Activated CD8-positive, alpha-beta T cell treated with anti-CD3 and anti-CD28 coated beads, Interleukin-2, amount 10 ng/mL, durations not matched to agents 7 days and 5 days (primary cell): ENCODE data around the gene TMEM53. TPM values are rescaled to one million over a fixed set of nuclear protein-coding genes. Genes with fewer than 3 reads are reported as not detected.

Experiments used
- ATAC-seq: fragments of 150-1000 bp; cut with Tn5 transposase; one replicate; pipeline ENCODE4 v1.10.0; 2021; ENCODE audit warnings: moderate library complexity
- CTCF ChIA-PET: fragments of 350-600 bp; sonication (Branson Sonifier 250); formaldehyde crosslinking; loops from one replicate; lab custom pipeline; 2021; ENCODE audit warnings: antibody characterized with exemption; lab: Charles Lee
- POLR2A ChIA-PET: fragments of 350-600 bp; sonication (Branson Sonifier 250); formaldehyde crosslinking; loops from one replicate; lab custom pipeline; 2021; ENCODE audit warnings: antibody characterized with exemption; lab: Charles Lee
- DNase-seq: peaks from one replicate; pipeline ENCODE4 v3.0.0-alpha.2; 2020
- H3K27ac Mint-ChIP-seq: one replicate; pipeline ENCODE4 v1.8.0; 2021; ENCODE audit warnings: mild to moderate bottlenecking, mixed read lengths
- H3K27me3 Mint-ChIP-seq: one replicate; pipeline ENCODE4 v1.8.0; 2021; ENCODE audit warnings: low read depth, mixed read lengths
- H3K36me3 Mint-ChIP-seq: one replicate; pipeline ENCODE4 v1.8.0; 2021; ENCODE audit warnings: low read depth, mixed read lengths
- H3K4me1 Mint-ChIP-seq: one replicate; pipeline ENCODE4 v1.8.0; 2021; ENCODE audit warnings: low read depth, mixed read lengths
- H3K4me3 Mint-ChIP-seq: one replicate; pipeline ENCODE4 v1.8.0; 2021; ENCODE audit warnings: mild to moderate bottlenecking, mixed read lengths
- H3K9me3 Mint-ChIP-seq: one replicate; pipeline ENCODE4 v1.8.0; 2022; ENCODE audit warnings: mixed read lengths; ENCODE audit not compliant: insufficient read depth
- total RNA-seq, 2 experiments: library from RNA; stranded (reverse); gene quantifications; one replicate each; pipeline ENCODE4 v1.2.3, GENCODE V29; 2021

Gene TMEM53
- total RNA-seq, 2 experiments from 2014 or later, result 4.0 to 4.6 TPM

GRCh38 chr1:44659566-44659965 lies 14.7 kb downstream of the TMEM53 start:
- Mint-ChIP-seq H3K27ac (no peak overlapping the region), H3K4me1 (peaks cover 3% of the 10 kb centered on the region), H3K4me3 (no peak overlapping the region), H3K9me3 (no peaks in the 10 kb centered on the region), H3K27me3 (no peaks in the 10 kb centered on the region), H3K36me3 (no peaks in the 10 kb centered on the region)
- DNase-seq (no peak), ATAC-seq (no peak)
- POLR2A ChIA-PET, result interaction anchor here (1.8 kb wide), 1 partner anchor 62 kb away, joined by 6 read pairs; no protein-coding TSS in a partner anchor
- CTCF ChIA-PET, result no interaction called here

- Mint-ChIP-seq H3K36me3 (peaks cover 6% of the 10 kb centered on the region), H3K27ac (no peak overlapping the region), H3K4me1 (no peaks in the 10 kb centered on the region), H3K9me3 (no peaks in the 10 kb centered on the region), H3K27me3 (no peaks in the 10 kb centered on the region), H3K4me3 (no peak overlapping the region)
- DNase-seq, result peak; percentile 29
- CTCF ChIA-PET, result interaction anchor here (0.8 to 1.9 kb wide), 4 partner anchors 14 to 41 kb away, joined by 3 to 5 read pairs (median 5); partner anchors contain the start of gene ARMH1
- no peak for ATAC-seq
- POLR2A ChIA-PET, result no interaction called here
Measured at GRCh38 chr1:44655609-44656008, 18.7 kb downstream of the TMEM53 start.

- DNase-seq (no peak), ATAC-seq (no peak)
- Mint-ChIP-seq H3K27ac (no peak overlapping the region), H3K4me3 (no peak overlapping the region), H3K9me3 (no peaks in the 10 kb centered on the region), H3K4me1 (no peaks in the 10 kb centered on the region), H3K36me3 (peaks cover 10% of the 10 kb centered on the region), H3K27me3 (no peaks in the 10 kb centered on the region)
- ChIA-PET CTCF (interaction anchor here (0.8 to 1.8 kb wide), 3 partner anchors 14 to 30 kb away, joined by 3 to 5 read pairs (median 5); partner anchors contain the start of gene ARMH1), POLR2A (no interaction called here)
Measured at GRCh38 chr1:44654621-44655187, 19.6 kb downstream of the TMEM53 start.

- DNase-seq, result no peak
- ChIA-PET CTCF (interaction anchor here (0.8 to 3.9 kb wide), 40 partner anchors 9 to 560 kb away, joined by 3 to 72 read pairs (median 5); partner anchors contain the start of genes ARMH1, RNU5D-1 and TMEM53), POLR2A (interaction anchor here (0.6 to 2.1 kb wide), 5 partner anchors 17 to 73 kb away, joined by 3 to 17 read pairs (median 3); no protein-coding TSS in a partner anchor)
- no peaks in the 10 kb centered on the region for H3K4me1 Mint-ChIP-seq
- no peaks in the 10 kb centered on the region for H3K27me3 Mint-ChIP-seq
- peak; percentile 6 for ATAC-seq
- H3K9me3 Mint-ChIP-seq, result no peaks in the 10 kb centered on the region
- peak overlapping the region; percentile 10 for H3K27ac Mint-ChIP-seq
- peaks cover 16% of the 10 kb centered on the region for H3K36me3 Mint-ChIP-seq
- H3K4me3 Mint-ChIP-seq, result no peak overlapping the region
Measured at GRCh38 chr1:44653107-44653964, 20.9 kb downstream of the TMEM53 start.

GRCh38 chr1:44652445-44653106 lies 21.7 kb downstream of the TMEM53 start:
- DNase-seq, result peak; percentile 79
- Mint-ChIP-seq H3K27ac (no peak overlapping the region), H3K27me3 (no peaks in the 10 kb centered on the region), H3K36me3 (peaks cover 16% of the 10 kb centered on the region), H3K4me1 (no peaks in the 10 kb centered on the region), H3K9me3 (no peaks in the 10 kb centered on the region), H3K4me3 (no peak overlapping the region)
- ChIA-PET CTCF (interaction anchor here (0.5 to 3.9 kb wide), 44 partner anchors 10 to 560 kb away, joined by 3 to 72 read pairs (median 5); partner anchors contain the start of genes ARMH1, RNU5D-1 and TMEM53), POLR2A (interaction anchor here (0.6 to 2.1 kb wide), 6 partner anchors 16 to 1002 kb away, joined by 3 to 17 read pairs (median 3); partner anchors contain the start of gene KDM4A)
- peak; percentile 91 for ATAC-seq

- ATAC-seq (no peak), DNase-seq (no peak)
- Mint-ChIP-seq H3K9me3 (no peaks in the 10 kb centered on the region), H3K4me3 (no peak overlapping the region), H3K4me1 (no peaks in the 10 kb centered on the region), H3K27ac (no peak overlapping the region), H3K36me3 (peaks cover 27% of the 10 kb centered on the region), H3K27me3 (no peaks in the 10 kb centered on the region)
- POLR2A ChIA-PET, result interaction anchor here (0.7 to 1.6 kb wide), 3 partner anchors 18 to 124 kb away, joined by 3 to 4 read pairs (median 3); partner anchors contain the start of gene RPS8
- CTCF ChIA-PET, result interaction anchor here (1.0 to 3.9 kb wide), 11 partner anchors 11 to 433 kb away, joined by 3 to 72 read pairs (median 25); partner anchors contain the start of genes ARMH1 and TMEM53
Measured at GRCh38 chr1:44651069-44651468, 23.2 kb downstream of the TMEM53 start.

GRCh38 chr1:44650159-44650831 lies 24.0 kb downstream of the TMEM53 start:
- DNase-seq (no peak), ATAC-seq (no peak)
- no peak overlapping the region for H3K4me3 Mint-ChIP-seq
- ChIA-PET CTCF (interaction anchor here (0.6 to 3.9 kb wide), 5 partner anchors 10 to 266 kb away, joined by 3 to 72 read pairs (median 42); partner anchors contain the start of genes ARMH1 and TMEM53), POLR2A (interaction anchor here (0.7 to 1.6 kb wide), 2 partner anchors 18 to 125 kb away, joined by 3 to 4 read pairs; partner anchors contain the start of gene RPS8)
- H3K36me3 Mint-ChIP-seq, result peaks cover 27% of the 10 kb centered on the region
- H3K27me3 Mint-ChIP-seq, result no peaks in the 10 kb centered on the region
- H3K27ac Mint-ChIP-seq, result no peak overlapping the region
- H3K9me3 Mint-ChIP-seq, result no peaks in the 10 kb centered on the region
- no peaks in the 10 kb centered on the region for H3K4me1 Mint-ChIP-seq

- ChIA-PET POLR2A (no interaction called here), CTCF (interaction anchor here (0.6 to 3.9 kb wide), 2 partner anchors 77 to 266 kb away, joined by 3 to 72 read pairs; no protein-coding TSS in a partner anchor)
- ATAC-seq (no peak), DNase-seq (no peak)
- Mint-ChIP-seq H3K9me3 (no peaks in the 10 kb centered on the region), H3K4me1 (no peaks in the 10 kb centered on the region), H3K36me3 (peaks cover 31% of the 10 kb centered on the region), H3K4me3 (no peak overlapping the region), H3K27me3 (no peaks in the 10 kb centered on the region), H3K27ac (no peak overlapping the region)
Measured at GRCh38 chr1:44649788-44650158, 24.5 kb downstream of the TMEM53 start.

GRCh38 chr1:44648529-44649250 lies 25.6 kb downstream of the TMEM53 start:
- DNase-seq, result no peak
- ChIA-PET CTCF (interaction anchor here (1.3 kb wide), 1 partner anchor 40 kb away, joined by 5 read pairs; no protein-coding TSS in a partner anchor), POLR2A (interaction anchor here (2.4 kb wide), 1 partner anchor 17 kb away, joined by 15 read pairs; no protein-coding TSS in a partner anchor)
- no peaks in the 10 kb centered on the region for H3K9me3 Mint-ChIP-seq
- H3K27me3 Mint-ChIP-seq, result no peaks in the 10 kb centered on the region
- ATAC-seq, result no peak
- H3K4me1 Mint-ChIP-seq, result no peaks in the 10 kb centered on the region
- no peak overlapping the region for H3K4me3 Mint-ChIP-seq
- H3K36me3 Mint-ChIP-seq, result peaks cover 41% of the 10 kb centered on the region
- H3K27ac Mint-ChIP-seq, result no peak overlapping the region

GRCh38 chr1:44647896-44648295 lies 26.4 kb downstream of the TMEM53 start:
- Mint-ChIP-seq H3K4me1 (no peaks in the 10 kb centered on the region), H3K27ac (no peak overlapping the region)
- CTCF ChIA-PET, result interaction anchor here (1.3 to 1.6 kb wide), 3 partner anchors 16 to 76 kb away, joined by 3 to 7 read pairs (median 5); no protein-coding TSS in a partner anchor

More at GRCh38 chr1:44647896-44648295, 26.4 kb downstream of the TMEM53 start:
- Mint-ChIP-seq H3K4me3 (no peak overlapping the region), H3K27me3 (no peaks in the 10 kb centered on the region), H3K9me3 (no peaks in the 10 kb centered on the region), H3K36me3 (peaks cover 46% of the 10 kb centered on the region)
- POLR2A ChIA-PET, result interaction anchor here (2.0 to 2.4 kb wide), 2 partner anchors 11 to 16 kb away, joined by 7 to 15 read pairs; no protein-coding TSS in a partner anchor
- DNase-seq (no peak), ATAC-seq (no peak)
